22Rv1 (cell line): Measurements from ENCODE around the gene POLK.

ENCODE experiments used
- ZFX ChIP-seq: fragments of 450-650 bp; IDR thresholded peaks from 2 replicates; pipeline ENCODE4 v1.6.1; 2017; ENCODE audit warnings: antibody characterized with exemption, borderline replicate concordance
- TF ChIP-seq, protein P1 (sequence below): fragments of 450-650 bp; IDR thresholded peaks from 2 replicates; pipeline ENCODE4 v1.5.1; 2017; ENCODE audit warnings: mild to moderate bottlenecking

DNA sequence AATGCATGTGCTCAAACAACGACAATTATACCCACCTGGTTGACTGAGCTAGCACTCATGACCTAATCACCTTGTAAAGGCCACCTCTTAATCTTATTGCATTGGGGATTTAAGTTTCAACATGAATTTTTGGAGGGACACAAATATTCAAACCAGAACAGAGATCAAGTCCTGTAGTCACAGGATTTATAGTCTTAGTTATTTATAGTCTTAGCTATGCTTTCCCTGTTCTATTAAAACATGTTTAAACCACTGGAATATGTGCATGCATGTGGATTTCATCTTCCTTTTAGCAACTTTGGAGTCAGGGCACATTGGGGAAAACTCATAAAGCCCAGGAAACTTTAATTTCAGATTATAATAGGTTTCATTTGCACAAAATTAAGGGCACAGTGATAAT is 126.3 kb downstream of the POLK start:
- TF ChIP-seq, protein P1, sequence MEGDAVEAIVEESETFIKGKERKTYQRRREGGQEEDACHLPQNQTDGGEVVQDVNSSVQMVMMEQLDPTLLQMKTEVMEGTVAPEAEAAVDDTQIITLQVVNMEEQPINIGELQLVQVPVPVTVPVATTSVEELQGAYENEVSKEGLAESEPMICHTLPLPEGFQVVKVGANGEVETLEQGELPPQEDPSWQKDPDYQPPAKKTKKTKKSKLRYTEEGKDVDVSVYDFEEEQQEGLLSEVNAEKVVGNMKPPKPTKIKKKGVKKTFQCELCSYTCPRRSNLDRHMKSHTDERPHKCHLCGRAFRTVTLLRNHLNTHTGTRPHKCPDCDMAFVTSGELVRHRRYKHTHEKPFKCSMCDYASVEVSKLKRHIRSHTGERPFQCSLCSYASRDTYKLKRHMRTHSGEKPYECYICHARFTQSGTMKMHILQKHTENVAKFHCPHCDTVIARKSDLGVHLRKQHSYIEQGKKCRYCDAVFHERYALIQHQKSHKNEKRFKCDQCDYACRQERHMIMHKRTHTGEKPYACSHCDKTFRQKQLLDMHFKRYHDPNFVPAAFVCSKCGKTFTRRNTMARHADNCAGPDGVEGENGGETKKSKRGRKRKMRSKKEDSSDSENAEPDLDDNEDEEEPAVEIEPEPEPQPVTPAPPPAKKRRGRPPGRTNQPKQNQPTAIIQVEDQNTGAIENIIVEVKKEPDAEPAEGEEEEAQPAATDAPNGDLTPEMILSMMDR, result no peak
- no peak for TF ChIP-seq ZFX
